GM19099 (cell line): Measurements from ENCODE around the gene MMP11.

Experiments used
- POLR2A ChIP-seq: IDR thresholded peaks from 3 replicates; pipeline ENCODE4 v1.6.1; 2011; ENCODE audit warnings: low read depth; ENCODE audit not compliant: insufficient read length; ENCODE audit errors: extremely low read depth

The MMP11 gene

GRCh38 chr22:23772649-23773473 is at the start of gene MMP11:
MMP11 (plus strand) TSS chr22:23772849; CDS start chr22:23772871, 22 bp downstream.
- TF ChIP-seq POLR2A: no peak

- no peak for TF ChIP-seq POLR2A
Measured at GRCh38 chr22:23737696-23738095, 35.0 kb upstream of the MMP11 start.

GRCh38 chr22:23742505-23743264 is 30.0 kb upstream of the MMP11 start:
- TF ChIP-seq POLR2A: no peak

GRCh38 chr22:23743303-23743705 is 29.3 kb upstream of the MMP11 start:
- TF ChIP-seq POLR2A: no peak

- TF ChIP-seq POLR2A: no peak
Measured at GRCh38 chr22:23744001-23744400, 28.6 kb upstream of the MMP11 start.

- no peak for TF ChIP-seq POLR2A
Measured at GRCh38 chr22:23744485-23744884, 28.2 kb upstream of the MMP11 start.

GRCh38 chr22:23745791-23746190 is 26.9 kb upstream of the MMP11 start:
- TF ChIP-seq POLR2A: no peak

- no peak for TF ChIP-seq POLR2A
Measured at GRCh38 chr22:23749841-23750301, 22.8 kb upstream of the MMP11 start.

- TF ChIP-seq POLR2A: no peak
Measured at GRCh38 chr22:23750367-23750713, 22.3 kb upstream of the MMP11 start.

GRCh38 chr22:23750714-23751440 is 21.8 kb upstream of the MMP11 start, which contains the start of gene ZNF70:
ZNF70 (minus strand) TSS chr22:23751112; CDS start chr22:23745140, 5,972 bp downstream.
- TF ChIP-seq POLR2A: peak; percentile 69

GRCh38 chr22:23751441-23751996 is 21.1 kb upstream of the MMP11 start:
- no peak for TF ChIP-seq POLR2A

GRCh38 chr22:23752090-23752691 is 20.5 kb upstream of the MMP11 start:
- TF ChIP-seq POLR2A: peak; percentile 40

- no peak for TF ChIP-seq POLR2A
Measured at GRCh38 chr22:23752750-23753149, 19.9 kb upstream of the MMP11 start.

GRCh38 chr22:23753385-23753784 is 19.3 kb upstream of the MMP11 start:
- no peak for TF ChIP-seq POLR2A
